ENCODE measurements around the gene WWOX. TPM values are rescaled to one million over a fixed set of nuclear protein-coding genes. Genes with fewer than 3 reads are reported as not detected.

Gene WWOX
- total and polyA plus RNA-seq, 2 of the 8 experiments (the other 6 are each of a cell fraction or from before 2014, with no cell fraction given) = 5.4 to 16.7 TPM

DNA sequence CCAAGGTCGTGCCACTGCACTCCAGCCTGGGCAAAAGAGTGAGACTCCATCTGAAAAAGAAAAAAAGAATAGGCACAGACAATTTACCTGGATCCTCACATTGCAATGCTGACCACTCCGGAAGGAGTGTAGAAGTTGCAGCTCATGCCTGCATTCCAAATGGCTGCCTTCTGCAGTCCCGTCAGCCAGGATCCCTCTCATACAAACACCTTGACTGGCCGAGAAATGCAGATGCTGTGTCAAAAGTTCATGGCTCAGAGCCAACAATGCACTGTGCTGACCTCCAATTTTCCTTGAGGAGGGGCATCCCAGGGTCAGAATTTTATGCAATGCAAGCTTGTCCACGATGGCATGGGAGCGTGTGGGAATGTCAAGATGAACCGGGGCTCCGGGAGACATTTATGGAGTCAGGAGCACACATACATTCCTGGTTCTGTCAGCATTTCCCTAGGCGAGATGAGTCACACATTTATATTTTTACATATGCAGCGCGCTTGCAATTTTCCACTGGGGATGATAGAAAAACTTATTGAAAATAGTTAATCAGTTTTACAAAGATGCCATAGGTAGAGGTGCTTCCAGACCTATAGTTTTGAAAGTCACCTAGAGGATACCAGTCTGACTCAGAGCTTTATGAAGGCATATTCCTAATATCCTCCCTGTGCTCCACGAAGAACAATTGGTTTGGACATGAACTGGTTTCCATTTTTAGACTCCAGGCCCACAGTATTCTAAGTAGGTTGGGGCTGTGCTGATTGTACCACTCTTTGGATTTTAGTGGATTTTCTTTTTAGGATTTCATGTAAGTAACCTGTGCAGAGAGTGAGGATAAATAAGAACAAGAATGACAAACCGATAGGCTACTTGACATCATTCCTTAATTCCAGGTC is 886.5 kb downstream of the WWOX start (continued):
- TF ChIP-seq JUN (IDR thresholded peaks at IDR 0.05; ENCODE audit: low read depth, low read length) (no peak), SRF (IDR thresholded peaks at IDR 0.05; ENCODE audit: low read depth, low read length) (no peak), SIX5 (IDR thresholded peaks at IDR 0.05; ENCODE audit: low read depth, low read length) (no peak), ASH2L (IDR thresholded peaks at IDR 0.05; ENCODE audit: low read length) (no peak), SIN3A (conservative IDR thresholded peaks at IDR 0.05 in 1 of 2, IDR thresholded peaks at IDR 0.05 in 1 of 2; ENCODE audit: low read depth in 1 of 2, low read length in 2 of 2) (no peak)

Data from H1 (cell line).